ENCODE results near the gene NPTX1.

- no peak for TF ChIP-seq TAF1 (IDR thresholded peaks at IDR 0.05; ENCODE audit: borderline replicate concordance, insufficient read depth, low read length)
- TF ChIP-seq SIN3A (IDR thresholded peaks at IDR 0.05; ENCODE audit: borderline replicate concordance, insufficient read depth, low read length) = no peak
- TF ChIP-seq, protein P1, sequence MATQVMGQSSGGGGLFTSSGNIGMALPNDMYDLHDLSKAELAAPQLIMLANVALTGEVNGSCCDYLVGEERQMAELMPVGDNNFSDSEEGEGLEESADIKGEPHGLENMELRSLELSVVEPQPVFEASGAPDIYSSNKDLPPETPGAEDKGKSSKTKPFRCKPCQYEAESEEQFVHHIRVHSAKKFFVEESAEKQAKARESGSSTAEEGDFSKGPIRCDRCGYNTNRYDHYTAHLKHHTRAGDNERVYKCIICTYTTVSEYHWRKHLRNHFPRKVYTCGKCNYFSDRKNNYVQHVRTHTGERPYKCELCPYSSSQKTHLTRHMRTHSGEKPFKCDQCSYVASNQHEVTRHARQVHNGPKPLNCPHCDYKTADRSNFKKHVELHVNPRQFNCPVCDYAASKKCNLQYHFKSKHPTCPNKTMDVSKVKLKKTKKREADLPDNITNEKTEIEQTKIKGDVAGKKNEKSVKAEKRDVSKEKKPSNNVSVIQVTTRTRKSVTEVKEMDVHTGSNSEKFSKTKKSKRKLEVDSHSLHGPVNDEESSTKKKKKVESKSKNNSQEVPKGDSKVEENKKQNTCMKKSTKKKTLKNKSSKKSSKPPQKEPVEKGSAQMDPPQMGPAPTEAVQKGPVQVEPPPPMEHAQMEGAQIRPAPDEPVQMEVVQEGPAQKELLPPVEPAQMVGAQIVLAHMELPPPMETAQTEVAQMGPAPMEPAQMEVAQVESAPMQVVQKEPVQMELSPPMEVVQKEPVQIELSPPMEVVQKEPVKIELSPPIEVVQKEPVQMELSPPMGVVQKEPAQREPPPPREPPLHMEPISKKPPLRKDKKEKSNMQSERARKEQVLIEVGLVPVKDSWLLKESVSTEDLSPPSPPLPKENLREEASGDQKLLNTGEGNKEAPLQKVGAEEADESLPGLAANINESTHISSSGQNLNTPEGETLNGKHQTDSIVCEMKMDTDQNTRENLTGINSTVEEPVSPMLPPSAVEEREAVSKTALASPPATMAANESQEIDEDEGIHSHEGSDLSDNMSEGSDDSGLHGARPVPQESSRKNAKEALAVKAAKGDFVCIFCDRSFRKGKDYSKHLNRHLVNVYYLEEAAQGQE (IDR thresholded peaks at IDR 0.05; ENCODE audit: insufficient read depth in 1 of 2, low read depth in 2 of 2, low read length in 2 of 2) = no peak
- no peak for TF ChIP-seq POLR2AphosphoS5 (IDR thresholded peaks at IDR 0.05; ENCODE audit: low read depth, low read length)
These were observed 24.1 kb downstream of the NPTX1 start for GRCh38 chr17:80452173-80452915.
